Left ventricle myocardium superior (tissue), 1 donor: Measurements from ENCODE around the gene FAM83C. TPM values are rescaled to one million over a fixed set of nuclear protein-coding genes. Genes with fewer than 3 reads are reported as not detected.
"Not testable (repeated sequence)": the region's sequence is repeated elsewhere in the genome, so short reads cannot be mapped to it uniquely, and the experiment has no call there.

ENCODE experiments used
- ATAC-seq: fragments of 200-7000 bp; cut with Tn5 transposase; one replicate; pipeline ENCODE4 v1.9.1; 2020; ENCODE audit warnings: mild to moderate bottlenecking, moderate library complexity
- DNase-seq: peaks from one replicate; pipeline ENCODE4 v3.0.0-alpha.2; 2020
- intact Hi-C: fragments of 100-400 bp; cut with micrococcal nuclease; formaldehyde crosslinking; loops from one replicate; pipeline ENCODE4 v1.11.0; 2022
- total RNA-seq: library from RNA; stranded (reverse); fragmentation: NEBNext Ultra II Directional; extraction: Animal tissue kit (Norgen Biotek cat#: 25700); gene quantifications from one replicate; pipeline ENCODE4 v1.2.1, GENCODE V29; 2021
- donor health status: DM: no; HTN: yes; CAD: no; lungs with severe emphysema.

Gene FAM83C
- total RNA-seq, 1 donor from 2014 or later: not detected

- DNase-seq, intact Hi-C loops, ATAC-seq: not testable (repeated sequence)
Measured at GRCh38 chr20:35252598-35252997, 39.6 kb downstream of the FAM83C start.

GRCh38 chr20:35252037-35252461 lies 40.2 kb downstream of the FAM83C start:
- intact Hi-C loops: no loop called here
- ATAC-seq (no peak), DNase-seq (no peak)

- intact Hi-C loops: no loop called here
- DNase-seq (no peak), ATAC-seq (no peak)
Measured at GRCh38 chr20:35251613-35251940, 40.6 kb downstream of the FAM83C start.

- intact Hi-C loops: no loop called here
Measured at GRCh38 chr20:35248641-35249475, 43.4 kb downstream of the FAM83C start.

GRCh38 chr20:35246723-35247122 lies 45.5 kb downstream of the FAM83C start:
- DNase-seq (no peak), ATAC-seq (no peak)
- intact Hi-C loops: no loop called here

More at GRCh38 chr20:35248641-35249475, 43.4 kb downstream of the FAM83C start:
- ATAC-seq (no peak), DNase-seq (no peak)

DNA sequence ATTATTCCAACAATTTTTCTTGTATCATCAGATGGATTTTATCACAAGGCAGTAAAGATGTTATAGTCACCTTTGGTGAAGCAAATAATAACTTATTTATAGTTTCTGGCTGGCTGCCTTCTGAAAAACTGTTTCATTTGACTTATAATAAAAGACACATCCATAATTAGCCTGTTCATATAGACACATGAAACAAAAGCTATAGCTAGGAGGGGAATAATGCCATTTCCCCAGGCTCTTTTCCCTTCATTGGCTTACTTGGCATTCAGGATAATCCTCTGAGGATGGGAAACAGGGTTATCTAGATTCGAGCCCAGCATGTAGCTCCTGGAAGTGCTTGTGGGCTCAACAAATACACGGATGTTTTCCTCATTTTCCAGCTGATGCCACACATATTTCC lies 48.2 kb downstream of the FAM83C start:
- no peak for ATAC-seq

GRCh38 chr20:35243317-35243716 lies 48.9 kb downstream of the FAM83C start:
- intact Hi-C loops: no loop called here
- no peak for DNase-seq
- ATAC-seq: no peak

More for the DNA sequence above, 48.2 kb downstream of the FAM83C start:
- DNase-seq: no peak
- intact Hi-C loops: no loop called here

DNA sequence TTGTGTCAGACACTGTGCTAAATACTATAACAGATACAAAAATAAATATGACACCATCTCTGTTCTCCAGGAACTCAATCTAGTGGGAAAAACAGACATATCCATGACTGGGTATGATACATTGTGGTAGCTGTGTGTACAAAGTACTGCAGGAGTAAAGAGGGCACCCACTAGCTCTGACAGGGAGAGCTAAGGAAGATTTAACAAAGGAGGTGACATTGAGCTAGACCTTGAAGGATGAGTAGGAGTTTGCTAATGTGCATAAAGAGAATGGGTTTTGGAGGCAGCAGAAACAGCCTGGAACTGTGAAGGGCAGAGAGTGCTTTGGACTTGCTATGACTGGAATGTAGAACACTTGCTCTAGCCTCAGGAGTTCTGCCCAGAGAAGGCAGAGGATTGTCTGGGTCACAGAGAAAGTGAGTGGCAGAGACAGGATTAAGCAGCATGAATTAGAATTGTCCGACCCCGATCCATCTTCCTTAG lies 51.4 kb downstream of the FAM83C start:
- intact Hi-C loops: no loop called here
- ATAC-seq: no peak
- no peak for DNase-seq

GRCh38 chr20:35240083-35240810 lies 52.0 kb downstream of the FAM83C start:
- no peak for DNase-seq
- ATAC-seq: no peak
- intact Hi-C loops: no loop called here

- no peak for ATAC-seq
- no peak for DNase-seq
- intact Hi-C loops: no loop called here
Measured at GRCh38 chr20:35238735-35239134, 53.5 kb downstream of the FAM83C start.

DNA sequence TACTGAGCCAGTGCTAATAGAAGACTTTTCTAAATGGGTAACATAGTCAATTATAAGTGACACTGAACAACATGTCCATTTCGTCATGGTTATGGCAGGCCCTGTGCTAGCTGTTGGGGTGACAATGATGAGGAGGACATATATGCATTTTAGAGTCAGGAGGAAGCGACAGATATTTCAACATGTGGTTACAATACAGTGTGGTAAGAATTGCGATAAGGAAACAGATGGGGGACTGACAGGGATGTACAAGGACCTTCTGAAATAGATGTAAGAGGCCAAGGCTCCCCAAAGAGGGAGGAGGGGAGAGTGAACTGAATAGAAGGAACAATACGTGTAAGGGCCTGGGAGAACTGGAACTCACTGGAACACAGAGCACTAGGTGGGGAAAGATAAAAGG lies 54.1 kb downstream of the FAM83C start:
- ATAC-seq: no peak

GRCh38 chr20:35237486-35237885 lies 54.7 kb downstream of the FAM83C start:
- intact Hi-C loops: no loop called here
- ATAC-seq (no peak), DNase-seq (no peak)

More for the DNA sequence above, 54.1 kb downstream of the FAM83C start:
- DNase-seq: no peak
- intact Hi-C loops: no loop called here

GRCh38 chr20:35235881-35236280 lies 56.3 kb downstream of the FAM83C start:
- DNase-seq (no peak), ATAC-seq (no peak)
- intact Hi-C loops: no loop called here

Other genes starting within 250 kb of the FAM83C start
- gene TRPC4AP, start 199.6 kb downstream of the FAM83C start, total RNA-seq: 33.7 TPM
- 9.7 TPM for gene EDEM2, start 145.1 kb downstream of the FAM83C start, total RNA-seq
- gene PROCR, start 120.4 kb downstream of the FAM83C start, total RNA-seq: 9.5 TPM
- gene MMP24, start 65.7 kb downstream of the FAM83C start, total RNA-seq: 0.45 TPM
- 48.4 TPM for gene MMP24OS, start 14.3 kb downstream of the FAM83C start, total RNA-seq
- gene EIF6, start 7.7 kb downstream of the FAM83C start, total RNA-seq: 34.6 TPM
- 153 TPM for gene UQCC1, start 119.5 kb upstream of the FAM83C start, total RNA-seq
- 0.12 TPM for gene GDF5, start 145.8 kb upstream of the FAM83C start, total RNA-seq
- 17.7 TPM for gene CEP250, start 163.2 kb upstream of the FAM83C start, total RNA-seq
- gene C20orf173, start 237.2 kb upstream of the FAM83C start, total RNA-seq: not detected
- gene ERGIC3, start 249.7 kb upstream of the FAM83C start, total RNA-seq: 92.3 TPM